ENCODE measurements around the gene RNF166.

RNF166 gene

DNA sequence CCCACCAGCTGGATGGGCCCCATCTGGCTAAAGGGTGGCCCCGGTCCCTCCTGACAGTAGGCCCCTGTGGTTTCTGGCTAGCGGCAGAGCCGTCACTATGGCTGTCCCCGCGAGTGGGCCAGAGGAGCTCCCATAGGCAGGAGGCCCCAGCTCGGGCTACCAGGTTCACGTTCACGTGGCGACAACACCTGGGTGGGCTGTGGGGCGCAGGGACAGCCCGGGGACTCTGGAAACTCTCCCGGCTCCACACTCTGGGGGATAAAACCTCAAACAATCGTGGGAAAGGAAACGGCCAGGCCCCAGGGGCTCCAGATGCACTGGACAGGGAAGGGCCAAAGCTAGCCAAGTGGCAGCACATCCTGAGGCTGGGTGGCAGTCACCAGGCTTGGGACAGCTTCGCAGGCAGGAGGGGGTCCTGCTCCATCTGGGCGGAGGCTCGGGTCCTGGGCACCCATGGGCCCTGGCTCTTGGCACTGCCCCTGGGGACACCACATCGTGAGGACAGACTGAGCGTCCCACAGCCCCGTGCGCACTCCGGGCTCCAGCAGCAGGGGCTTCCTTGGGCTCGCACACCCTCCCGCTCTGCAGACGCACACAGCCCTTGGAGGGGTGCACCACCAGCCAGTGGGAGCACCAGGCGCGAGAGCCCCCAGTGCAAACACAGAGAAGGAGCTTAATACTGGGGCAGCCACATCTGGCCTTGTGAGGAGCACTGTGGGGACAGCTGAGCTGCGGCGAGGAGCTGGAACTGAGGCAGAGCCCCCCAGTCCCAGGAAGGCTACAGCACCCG lies 4.4 kb downstream of the RNF166 start:
- TF ChIP-seq SIN3A (IDR thresholded peaks at IDR 0.05; ENCODE audit: borderline replicate concordance, insufficient read depth, low read length) = no peak
- no peak for TF ChIP-seq POLR2AphosphoS5 (IDR thresholded peaks at IDR 0.05; ENCODE audit: low read depth, low read length)

DNA sequence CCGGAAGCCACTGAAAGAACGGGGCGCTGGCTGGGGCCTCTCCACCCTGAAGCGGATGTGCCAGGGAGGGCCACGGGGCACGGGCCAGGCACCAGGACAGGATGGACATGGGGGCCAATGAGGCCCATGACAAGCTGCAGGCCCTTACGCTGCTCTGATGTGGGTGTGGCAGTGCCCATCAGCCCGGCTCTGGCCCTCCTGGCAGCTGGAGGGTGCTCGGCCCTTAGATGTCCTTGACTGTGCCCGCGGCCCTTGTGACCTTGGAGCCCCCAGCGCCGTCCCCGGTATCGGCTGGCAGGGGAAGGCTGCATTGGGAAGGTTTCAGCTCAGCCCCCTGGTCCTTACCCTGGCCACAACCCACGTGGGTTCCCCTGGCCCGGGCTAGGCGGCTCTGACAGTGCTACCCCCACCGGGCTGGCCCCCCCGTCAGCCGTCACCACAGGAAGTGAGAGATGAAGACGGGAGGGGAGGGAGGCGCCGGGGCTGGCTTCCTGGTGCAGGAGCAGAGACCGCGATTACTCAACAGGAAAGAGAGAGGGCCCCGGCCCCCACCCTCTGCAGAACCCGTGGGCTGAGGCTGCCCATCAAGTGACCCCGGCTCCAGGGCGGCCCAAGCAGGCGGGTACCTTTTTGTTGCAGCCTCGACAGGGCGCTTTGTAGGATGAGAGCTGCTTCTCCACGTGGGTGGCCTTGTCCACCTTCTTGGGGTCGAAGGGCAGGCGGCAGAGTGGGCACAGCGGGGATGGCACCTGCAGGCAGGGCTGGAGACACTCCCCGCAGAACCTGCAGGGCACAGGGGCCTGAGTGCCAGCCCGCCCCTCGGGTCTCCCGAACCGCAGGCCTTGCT lies 5.3 kb downstream of the RNF166 start:
- TF ChIP-seq POLR2AphosphoS5 (IDR thresholded peaks at IDR 0.05; ENCODE audit: low read depth, low read length) (no peak), FOXP2 (optimal IDR thresholded peaks at IDR 0.05; ENCODE audit: borderline replicate concordance, extremely low read depth, extremely low read length, insufficient read depth) (no peak), SIN3A (IDR thresholded peaks at IDR 0.05; ENCODE audit: borderline replicate concordance, insufficient read depth, low read length) (peak; percentile 84; the same call in 1 of the 2 replicates), TAF1 (IDR thresholded peaks at IDR 0.05; ENCODE audit: borderline replicate concordance, insufficient read depth, low read length) (no peak)
- TF ChIP-seq, protein P1, sequence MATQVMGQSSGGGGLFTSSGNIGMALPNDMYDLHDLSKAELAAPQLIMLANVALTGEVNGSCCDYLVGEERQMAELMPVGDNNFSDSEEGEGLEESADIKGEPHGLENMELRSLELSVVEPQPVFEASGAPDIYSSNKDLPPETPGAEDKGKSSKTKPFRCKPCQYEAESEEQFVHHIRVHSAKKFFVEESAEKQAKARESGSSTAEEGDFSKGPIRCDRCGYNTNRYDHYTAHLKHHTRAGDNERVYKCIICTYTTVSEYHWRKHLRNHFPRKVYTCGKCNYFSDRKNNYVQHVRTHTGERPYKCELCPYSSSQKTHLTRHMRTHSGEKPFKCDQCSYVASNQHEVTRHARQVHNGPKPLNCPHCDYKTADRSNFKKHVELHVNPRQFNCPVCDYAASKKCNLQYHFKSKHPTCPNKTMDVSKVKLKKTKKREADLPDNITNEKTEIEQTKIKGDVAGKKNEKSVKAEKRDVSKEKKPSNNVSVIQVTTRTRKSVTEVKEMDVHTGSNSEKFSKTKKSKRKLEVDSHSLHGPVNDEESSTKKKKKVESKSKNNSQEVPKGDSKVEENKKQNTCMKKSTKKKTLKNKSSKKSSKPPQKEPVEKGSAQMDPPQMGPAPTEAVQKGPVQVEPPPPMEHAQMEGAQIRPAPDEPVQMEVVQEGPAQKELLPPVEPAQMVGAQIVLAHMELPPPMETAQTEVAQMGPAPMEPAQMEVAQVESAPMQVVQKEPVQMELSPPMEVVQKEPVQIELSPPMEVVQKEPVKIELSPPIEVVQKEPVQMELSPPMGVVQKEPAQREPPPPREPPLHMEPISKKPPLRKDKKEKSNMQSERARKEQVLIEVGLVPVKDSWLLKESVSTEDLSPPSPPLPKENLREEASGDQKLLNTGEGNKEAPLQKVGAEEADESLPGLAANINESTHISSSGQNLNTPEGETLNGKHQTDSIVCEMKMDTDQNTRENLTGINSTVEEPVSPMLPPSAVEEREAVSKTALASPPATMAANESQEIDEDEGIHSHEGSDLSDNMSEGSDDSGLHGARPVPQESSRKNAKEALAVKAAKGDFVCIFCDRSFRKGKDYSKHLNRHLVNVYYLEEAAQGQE (IDR thresholded peaks at IDR 0.05; ENCODE audit: insufficient read depth in 1 of 2, low read depth in 2 of 2, low read length in 2 of 2) = 0 out of 4 replicates have a peak, but pooled peaks have one; percentile 12 to 31

DNA sequence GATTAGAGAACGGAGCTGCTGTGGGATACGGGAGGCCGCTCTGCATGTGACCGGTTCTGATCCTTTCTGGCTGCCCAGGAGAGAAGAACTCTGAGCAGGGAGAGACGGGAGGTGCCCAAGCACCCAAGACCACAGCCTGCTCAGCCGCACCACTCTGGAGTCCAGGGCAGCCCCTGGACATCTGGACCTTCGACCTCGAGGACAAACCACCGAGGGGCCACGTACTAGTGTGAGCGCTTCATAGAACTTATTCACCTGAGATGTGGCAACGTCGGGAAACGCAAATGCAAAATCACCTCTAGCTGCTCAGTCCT lies 5.9 kb downstream of the RNF166 start:
- TF ChIP-seq SIN3A (IDR thresholded peaks at IDR 0.05; ENCODE audit: borderline replicate concordance, insufficient read depth, low read length) (no peak), FOXP2 (optimal IDR thresholded peaks at IDR 0.05; ENCODE audit: borderline replicate concordance, extremely low read depth, extremely low read length, insufficient read depth) (no peak), TAF1 (IDR thresholded peaks at IDR 0.05; ENCODE audit: borderline replicate concordance, insufficient read depth, low read length) (no peak), POLR2AphosphoS5 (IDR thresholded peaks at IDR 0.05; ENCODE audit: low read depth, low read length) (no peak)
- TF ChIP-seq, protein P1 (IDR thresholded peaks at IDR 0.05; ENCODE audit: insufficient read depth in 1 of 2, low read depth in 2 of 2, low read length in 2 of 2) = no peak

DNA sequence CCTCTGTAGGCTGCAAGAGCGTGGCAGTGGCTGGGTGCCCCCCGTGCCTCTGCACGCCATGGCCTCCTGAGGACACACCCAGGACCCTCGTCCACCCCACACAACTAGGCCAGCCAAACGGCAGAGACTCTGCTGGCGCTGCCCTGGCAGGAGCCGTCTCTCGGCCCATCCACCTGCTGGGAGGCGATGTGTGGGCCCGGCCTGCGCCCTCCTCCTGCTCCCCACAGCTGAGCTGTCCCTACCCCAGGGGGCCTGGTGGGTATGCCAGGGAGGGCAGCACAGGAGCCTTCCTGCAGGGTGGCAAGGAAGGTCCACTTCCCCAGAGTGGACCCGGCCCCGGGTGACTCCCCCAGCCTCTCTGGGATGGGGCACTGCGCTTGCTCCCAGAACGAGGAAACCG lies 7.0 kb downstream of the RNF166 start:
- TF ChIP-seq SIN3A (IDR thresholded peaks at IDR 0.05; ENCODE audit: borderline replicate concordance, insufficient read depth, low read length) (no peak), TAF1 (IDR thresholded peaks at IDR 0.05; ENCODE audit: borderline replicate concordance, insufficient read depth, low read length) (no peak), POLR2AphosphoS5 (IDR thresholded peaks at IDR 0.05; ENCODE audit: low read depth, low read length) (no peak), FOXP2 (optimal IDR thresholded peaks at IDR 0.05; ENCODE audit: borderline replicate concordance, extremely low read depth, extremely low read length, insufficient read depth) (no peak)
- TF ChIP-seq, protein P1 (IDR thresholded peaks at IDR 0.05; ENCODE audit: insufficient read depth in 1 of 2, low read depth in 2 of 2, low read length in 2 of 2) = no peak

DNA sequence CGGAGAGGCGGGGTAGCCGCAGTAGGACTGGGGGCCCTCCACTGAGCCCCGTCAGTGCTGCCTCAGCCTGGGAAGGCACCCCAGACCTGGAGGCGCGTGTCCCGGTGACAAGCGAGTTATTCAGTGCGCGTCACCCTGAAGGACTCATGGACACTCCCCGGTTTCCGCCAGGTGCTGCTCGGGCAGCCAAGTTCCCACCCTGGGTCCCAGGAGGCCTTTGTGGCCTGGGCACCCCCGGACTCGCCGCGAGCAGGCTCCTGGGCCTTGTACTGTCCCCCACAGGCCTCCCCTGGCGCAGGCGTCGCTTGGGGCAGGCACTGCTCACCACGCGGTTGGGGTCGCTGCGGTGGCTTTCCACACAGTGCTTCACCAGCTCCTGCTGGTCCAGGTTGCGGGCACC lies 7.6 kb downstream of the RNF166 start:
- TF ChIP-seq TAF1 (IDR thresholded peaks at IDR 0.05; ENCODE audit: borderline replicate concordance, insufficient read depth, low read length) = no peak
- no peak for TF ChIP-seq SIN3A (IDR thresholded peaks at IDR 0.05; ENCODE audit: borderline replicate concordance, insufficient read depth, low read length)
- TF ChIP-seq, protein P1 (IDR thresholded peaks at IDR 0.05; ENCODE audit: insufficient read depth in 1 of 2, low read depth in 2 of 2, low read length in 2 of 2) = no peak
- TF ChIP-seq POLR2AphosphoS5 (IDR thresholded peaks at IDR 0.05; ENCODE audit: low read depth, low read length) = no peak
- TF ChIP-seq FOXP2 (optimal IDR thresholded peaks at IDR 0.05; ENCODE audit: borderline replicate concordance, extremely low read depth, extremely low read length, insufficient read depth) = no peak

Measured in PFSK-1 (cell line).